GM21447 (cell line): Measurements from ENCODE around the gene ESAM.

ENCODE experiments used
- ATAC-seq: cut with Tn5 transposase; IDR thresholded peaks from one replicate; pipeline ENCODE4 v1.9.1; 2021; ENCODE audit not compliant: unreplicated experiment

ESAM gene

DNA sequence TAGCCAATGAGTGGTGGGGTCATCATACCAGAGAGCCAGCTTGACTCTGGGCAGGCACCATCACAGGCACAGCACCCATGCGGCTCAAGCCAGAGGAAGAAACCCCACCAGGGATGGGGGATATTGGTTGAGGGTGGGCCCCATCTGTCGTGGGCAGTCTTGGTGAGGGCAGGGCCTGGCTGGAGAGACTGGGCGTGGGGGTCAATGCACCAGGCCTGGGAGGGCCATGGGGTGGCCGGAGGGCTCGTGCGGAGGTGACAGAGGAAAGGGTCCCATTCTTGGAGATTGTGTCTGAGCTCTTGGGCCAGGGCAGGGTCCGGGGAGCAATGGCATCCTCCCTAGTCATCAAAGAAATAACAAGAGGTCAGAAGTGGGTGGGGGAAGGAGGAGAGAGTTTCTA is 8.5 kb downstream of the ESAM start:
- ATAC-seq = no peak

DNA sequence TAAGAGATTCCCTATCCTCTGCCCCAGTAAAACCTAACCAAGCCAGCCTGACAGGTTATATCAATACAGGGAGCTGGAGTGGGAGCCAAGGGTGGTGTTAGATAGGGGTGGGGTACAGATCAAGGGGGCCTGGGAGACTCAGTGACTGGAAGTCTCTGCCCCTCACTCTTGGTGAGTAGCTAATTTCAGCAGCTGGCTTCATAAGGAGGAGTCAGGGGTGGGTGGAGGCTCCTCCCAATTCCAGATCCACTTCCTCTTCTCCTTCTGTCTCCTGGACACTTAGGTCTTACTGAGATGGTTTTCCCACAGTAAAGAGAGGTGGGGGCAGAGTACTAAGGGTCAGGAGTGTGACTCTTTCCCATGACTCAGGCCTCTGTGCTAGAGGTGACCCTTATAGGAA is 8.9 kb downstream of the ESAM start:
- ATAC-seq = no peak

DNA sequence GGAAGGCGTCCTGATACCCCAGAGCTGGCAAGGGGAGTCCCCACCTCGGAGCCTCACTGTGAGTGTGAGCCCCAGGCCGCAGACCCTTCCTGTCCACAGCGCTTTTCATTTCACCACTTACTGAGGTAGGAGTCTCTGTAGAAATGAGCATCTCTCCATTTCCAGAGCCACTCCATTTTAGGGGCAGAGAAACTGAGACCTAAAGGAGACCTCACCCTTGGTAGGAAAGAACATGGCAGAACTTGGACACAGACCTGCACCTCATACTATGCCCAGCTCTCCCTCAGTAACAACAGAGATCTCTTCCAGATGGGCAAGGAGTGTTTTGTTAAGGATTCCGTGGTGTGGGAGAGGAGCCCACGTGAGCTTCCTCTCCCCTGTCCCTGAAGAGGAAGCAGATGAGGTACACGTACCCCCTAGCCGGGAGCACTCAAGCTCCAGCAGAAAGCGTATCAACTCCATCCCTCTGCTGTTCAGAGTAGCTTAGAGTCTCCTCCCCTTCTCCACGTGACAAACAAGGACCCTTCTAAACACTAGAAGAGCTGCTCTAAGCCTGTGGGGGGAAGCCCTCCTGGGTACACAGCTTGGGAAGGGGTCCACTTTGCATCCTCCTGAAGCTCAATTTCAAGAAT is 9.5 kb downstream of the ESAM start:
- no peak for ATAC-seq

DNA sequence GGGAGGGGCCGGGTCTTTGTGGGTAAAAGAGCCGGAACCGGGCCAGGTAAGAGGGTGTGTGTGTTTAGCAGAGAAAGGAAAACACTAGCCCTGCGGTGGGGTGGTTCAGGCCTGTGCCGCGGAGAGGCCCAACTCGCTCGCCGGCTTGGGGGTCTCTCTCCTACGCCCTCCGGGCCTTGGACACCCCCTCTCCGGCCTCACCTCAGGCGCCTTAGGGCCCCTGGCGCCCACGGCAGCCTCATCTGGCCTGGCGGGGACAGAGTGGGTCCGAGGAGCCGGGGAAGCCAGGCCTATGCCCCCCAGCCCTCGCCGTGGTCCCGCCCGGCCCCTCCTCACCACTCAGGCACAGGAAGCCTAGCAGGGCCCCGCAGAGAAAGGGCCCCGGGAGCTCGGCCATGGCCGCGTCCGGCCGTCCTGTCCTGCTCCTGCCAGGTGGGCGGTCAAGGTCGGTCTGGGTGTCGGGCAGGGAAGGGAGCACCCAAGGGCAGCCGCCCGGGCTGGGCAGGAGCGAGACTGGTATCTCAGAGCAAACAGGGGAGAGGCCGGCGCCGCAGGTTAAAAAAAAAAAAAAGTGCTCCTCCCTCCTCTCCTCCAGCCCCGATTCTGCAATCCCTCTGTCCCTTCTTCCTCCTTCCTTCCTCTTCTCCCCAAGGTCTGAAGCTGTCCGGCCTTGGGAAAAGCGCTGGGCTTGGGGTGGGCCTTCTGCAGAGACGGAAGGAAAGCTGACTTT is 10.2 kb downstream of the ESAM start, which contains the start of gene VSIG2:
Gene VSIG2 (minus strand): TSS at position 515 of the 730 bp plus-strand sequence. CDS start 118 bp downstream, at position 397.
- no peak for ATAC-seq

DNA sequence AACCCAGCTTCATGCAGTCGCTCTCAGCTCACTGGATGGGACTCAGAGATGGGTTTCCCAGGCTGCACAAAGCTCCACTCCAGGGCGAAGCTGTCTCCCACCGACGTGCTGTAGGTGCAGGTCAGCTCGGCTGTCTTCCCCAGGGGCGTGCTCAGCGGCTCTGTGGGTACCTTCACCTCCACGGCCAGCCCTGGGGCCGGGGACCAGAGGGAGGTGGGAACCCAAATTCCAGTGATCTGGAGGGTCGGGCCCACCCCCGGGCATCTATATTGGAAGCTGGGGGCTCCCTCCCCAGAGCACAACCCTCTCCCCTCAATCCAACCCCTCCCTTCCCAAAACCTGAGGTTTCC is 10.7 kb downstream of the ESAM start:
- no peak for ATAC-seq

DNA sequence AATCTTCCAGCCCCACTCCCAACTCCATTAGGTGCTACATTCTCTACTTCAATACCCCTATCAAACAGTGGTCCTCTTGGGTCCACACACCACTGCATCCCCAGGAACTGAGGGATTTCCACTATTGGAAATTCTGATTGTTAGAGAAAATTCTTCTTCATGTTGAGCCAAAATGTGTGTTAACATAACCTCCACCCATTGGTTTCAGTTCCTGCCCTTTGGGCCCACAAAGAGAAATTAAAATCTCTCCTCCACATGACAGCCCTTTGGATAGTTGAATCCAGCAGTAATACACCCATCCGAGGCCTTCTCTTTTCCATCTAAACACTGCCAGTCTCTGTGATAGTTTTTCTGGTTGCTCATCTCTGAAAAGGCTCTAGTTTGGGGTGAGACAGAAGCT is 12.2 kb downstream of the ESAM start:
- ATAC-seq = no peak

DNA sequence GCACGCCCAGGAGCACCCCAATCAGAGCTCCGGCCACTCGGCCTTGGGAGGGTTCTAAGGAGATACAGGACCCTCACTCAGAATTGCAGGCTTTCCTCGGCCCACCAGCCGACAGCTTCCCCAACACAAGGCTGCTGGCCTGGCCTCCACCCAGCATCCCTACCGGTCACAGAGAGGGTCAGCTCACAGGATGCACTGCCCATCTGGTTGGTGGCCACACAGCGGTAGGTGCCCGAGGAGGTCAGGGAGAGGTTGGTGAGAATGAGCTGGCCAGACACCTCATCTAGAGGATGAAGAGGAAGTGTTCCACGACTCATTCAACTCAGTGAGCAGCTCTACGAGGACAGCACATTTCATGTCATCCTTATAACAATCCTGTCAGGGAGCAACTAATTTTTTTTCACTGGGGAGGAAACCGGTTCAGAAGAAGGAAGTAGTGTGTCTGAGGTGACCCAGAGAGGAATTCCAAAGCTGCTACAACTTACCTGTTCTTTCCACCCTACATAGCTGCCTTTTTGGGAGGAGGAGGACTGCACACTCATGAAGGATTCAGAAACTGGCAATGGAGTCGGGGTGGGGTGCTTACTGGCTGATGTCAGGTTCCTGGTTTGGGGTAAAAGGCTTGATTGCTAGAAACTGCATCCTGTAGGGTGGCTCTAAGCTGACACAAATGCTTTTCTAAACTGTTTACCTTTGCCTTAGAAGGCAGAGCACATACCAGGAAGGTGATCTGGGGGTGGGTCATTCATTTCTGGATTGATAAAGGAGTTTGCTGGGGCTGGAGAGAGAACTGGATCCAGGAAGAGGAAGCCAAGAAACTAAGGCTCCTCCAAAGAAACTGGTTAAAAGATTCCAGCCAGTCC is 13.4 kb downstream of the ESAM start:
- ATAC-seq = no peak

DNA sequence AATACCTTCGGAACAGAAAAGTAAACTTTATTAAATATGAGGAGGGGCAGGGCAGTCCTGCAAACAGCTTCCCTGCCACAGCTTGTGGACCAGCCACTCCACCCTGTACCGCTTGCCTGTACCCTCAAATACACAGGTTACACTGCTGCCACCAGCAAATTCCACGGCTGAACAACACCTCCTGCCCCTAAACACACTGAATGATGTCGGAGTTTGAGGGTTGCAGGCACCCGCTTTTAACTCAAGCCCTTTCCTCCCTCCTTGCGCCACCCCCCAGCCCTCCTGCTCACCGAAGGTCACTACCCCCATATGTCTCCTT is 14.0 kb downstream of the ESAM start:
- no peak for ATAC-seq

DNA sequence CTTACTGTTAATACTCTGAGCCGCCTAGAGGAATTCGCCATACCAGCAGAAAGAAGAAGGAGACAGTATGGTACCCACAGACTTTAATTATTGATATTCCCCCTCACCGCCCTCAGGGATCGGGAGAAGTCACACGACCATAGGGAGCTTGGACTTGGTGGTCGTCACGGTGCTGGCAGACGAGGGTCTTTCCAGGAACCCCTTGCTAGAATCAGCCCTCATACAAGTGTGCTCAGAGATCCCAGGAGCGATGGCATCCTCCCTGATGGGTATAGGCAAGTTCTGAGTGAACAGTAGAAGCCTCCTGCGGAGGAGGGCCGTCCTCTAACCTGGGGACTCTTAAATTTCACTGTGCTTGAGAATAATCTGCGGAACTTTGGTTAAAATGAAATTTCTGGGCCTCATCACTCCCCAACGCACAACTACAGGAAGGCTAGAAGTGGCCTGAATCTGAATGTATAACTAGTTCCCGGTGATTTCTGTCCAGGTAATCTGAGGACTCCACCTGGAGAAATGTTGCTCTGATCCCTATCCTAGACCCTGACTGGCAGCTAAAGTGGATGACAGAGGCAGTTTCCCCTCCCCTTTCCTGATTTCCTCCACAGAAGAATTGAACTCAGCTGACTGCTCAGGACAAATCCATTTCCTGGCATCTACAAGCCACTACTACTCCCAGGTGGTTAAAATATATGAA is 14.5 kb downstream of the ESAM start:
- ATAC-seq = no peak

DNA sequence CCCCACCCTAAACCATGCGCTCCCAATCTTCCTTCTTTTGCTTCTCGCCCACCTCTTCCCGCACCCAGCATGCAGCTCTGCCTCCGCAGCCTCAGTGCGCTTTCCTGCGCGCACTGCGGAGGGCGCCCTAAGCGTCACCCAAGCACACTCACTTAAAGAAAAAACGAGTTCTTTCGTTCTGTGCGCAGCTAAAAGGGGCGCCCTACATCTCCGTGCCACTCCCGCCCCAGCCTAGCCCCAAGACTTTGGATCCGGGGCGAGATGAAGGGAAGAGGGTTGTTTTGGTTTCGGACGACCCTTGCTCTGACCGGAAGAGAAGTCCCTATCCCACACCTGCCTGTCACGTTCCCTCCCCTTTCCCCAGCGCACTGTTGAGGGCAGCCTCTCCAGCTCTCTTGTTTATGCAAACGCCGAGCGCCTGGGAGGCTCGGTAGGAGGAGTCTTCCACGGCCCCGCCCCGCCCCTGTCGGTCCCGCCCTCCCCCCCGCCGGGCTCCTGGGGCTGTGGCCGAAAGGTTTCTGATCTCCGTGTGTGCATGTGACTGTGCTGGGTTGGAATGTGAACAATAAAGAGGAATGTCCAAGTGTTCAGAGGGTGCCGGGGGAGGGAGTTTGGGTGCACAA is 15.4 kb downstream of the ESAM start:
- ATAC-seq = peak; percentile 91

DNA sequence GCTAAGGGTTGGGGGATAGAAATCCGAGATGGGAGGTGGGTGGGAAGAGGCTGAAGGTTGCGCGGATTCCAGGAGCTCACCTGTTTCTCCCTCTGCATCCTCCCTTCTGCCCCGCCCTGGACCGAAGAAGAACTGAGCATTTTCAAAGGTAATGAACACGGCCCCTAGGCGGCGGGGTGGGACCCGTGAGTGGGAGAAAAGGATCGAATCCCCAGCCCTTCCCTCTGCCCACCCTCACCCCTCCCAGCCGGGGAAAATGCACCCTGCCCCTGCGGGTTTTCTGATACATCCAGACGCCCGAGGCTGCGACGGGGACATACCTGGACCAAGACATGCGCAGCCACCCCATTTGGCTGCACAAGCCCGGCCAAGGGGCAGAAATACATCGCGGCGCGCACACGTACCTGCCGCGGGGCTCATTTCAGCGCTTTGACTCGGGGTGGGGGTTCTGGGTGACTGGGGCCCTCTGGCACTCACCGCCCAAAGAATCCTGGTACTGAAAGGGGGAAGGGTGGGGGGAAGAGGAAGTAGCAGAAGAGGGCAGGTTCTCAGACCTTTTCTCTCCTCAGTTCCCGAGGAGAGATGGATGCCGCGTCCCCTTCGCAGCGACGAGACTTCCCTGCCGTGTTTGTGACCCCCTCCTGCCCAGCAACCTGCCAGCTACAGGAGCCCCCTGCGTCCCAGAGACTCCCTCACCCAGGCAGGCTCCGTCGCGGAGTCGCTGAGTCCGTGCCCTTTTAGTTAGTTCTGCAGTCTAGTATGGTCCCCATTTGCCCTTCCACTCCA is 16.1 kb downstream of the ESAM start:
- peak; percentile 28 for ATAC-seq

DNA sequence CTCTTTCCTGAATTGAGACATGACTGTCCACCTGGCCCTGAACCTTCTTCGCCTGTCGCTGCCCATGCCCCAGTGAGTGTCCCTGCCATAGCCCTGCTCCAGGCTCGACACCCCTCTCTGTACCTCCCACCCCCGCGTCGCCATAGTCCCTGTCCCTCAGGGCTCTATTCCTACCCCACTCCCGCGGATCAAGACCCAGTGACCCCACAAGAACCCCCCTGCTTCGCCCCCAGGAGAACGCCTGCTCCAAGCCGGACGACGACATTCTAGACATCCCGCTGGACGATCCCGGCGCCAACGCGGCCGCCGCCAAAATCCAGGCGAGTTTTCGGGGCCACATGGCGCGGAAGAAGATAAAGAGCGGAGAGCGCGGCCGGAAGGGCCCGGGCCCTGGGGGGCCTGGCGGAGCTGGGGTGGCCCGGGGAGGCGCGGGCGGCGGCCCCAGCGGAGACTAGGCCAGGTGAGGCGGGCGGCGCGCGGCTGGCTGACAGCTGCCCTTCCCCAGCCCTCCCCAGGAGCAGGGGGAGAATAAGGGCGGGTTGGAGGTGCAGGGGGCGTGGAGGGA is 16.7 kb downstream of the ESAM start:
- ATAC-seq = no peak

DNA sequence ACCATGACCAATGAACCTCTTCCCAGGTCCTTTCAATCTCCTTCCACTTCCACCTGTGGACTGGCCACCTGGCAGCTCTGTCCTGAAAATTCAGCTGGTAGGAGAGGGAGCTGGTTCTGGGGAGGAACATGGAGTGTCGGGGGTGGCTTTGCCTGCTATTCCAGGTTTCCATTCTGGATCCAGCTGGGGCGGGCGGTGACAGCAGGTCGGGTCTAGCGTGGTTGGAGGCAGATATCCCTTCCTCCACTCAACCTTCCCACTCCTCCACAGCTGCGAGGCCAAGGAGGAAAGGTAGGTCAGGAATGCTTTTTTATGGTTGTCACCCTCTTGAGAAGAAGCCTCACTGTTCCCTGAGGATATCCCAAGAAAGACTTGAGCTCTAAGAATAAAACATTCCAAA is 19.0 kb downstream of the ESAM start:
- no peak for ATAC-seq

DNA sequence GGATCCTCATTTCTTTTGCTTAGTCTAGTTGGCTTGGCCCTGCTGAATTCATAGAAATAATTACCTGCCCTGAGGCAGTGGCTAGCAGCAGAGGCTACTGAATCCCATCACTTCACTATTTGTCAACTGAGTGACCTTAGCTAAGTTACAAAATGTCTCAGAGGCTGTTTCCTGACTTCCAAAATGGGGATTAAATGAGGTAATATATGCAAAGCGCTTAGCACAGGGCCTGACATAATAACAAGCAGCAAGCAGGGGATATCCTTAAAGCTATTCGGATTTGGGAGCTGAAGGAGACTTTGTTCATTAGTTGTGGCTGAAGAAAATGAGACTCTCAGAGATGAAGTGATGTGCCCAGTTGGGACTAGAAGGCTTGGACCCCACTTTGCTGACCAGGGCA is 19.5 kb downstream of the ESAM start:
- ATAC-seq = no peak

DNA sequence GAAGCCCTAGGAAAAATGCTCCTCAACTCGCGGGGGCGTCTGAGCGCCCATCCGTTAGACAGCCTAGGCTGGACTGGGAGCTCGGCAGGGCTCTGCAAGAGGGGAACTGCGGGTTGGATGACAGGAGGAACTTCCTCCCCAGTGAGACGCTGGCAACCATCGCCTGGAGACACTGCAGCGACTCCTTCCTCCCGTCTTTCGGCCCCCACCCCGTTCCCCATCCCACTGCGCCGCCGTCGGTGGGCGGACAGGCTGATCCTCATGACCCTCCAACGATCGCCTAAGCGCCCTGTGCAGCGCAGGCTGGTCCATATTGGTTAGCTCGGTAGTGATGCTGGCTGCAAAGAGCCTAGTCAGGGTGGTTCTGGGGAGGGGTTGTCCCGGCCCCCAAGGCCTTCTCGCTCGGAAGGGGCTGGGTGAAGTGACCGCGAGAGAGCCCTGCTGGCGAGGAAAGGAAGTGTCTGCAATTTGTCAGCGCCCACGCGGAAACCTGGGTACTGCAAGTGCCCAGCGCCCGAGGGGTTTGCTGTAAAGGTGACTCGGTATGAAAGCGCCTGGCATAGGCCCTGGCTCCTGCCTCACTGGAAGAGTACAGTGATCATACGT is 21.7 kb downstream of the ESAM start:
- peak; percentile 46 for ATAC-seq

DNA sequence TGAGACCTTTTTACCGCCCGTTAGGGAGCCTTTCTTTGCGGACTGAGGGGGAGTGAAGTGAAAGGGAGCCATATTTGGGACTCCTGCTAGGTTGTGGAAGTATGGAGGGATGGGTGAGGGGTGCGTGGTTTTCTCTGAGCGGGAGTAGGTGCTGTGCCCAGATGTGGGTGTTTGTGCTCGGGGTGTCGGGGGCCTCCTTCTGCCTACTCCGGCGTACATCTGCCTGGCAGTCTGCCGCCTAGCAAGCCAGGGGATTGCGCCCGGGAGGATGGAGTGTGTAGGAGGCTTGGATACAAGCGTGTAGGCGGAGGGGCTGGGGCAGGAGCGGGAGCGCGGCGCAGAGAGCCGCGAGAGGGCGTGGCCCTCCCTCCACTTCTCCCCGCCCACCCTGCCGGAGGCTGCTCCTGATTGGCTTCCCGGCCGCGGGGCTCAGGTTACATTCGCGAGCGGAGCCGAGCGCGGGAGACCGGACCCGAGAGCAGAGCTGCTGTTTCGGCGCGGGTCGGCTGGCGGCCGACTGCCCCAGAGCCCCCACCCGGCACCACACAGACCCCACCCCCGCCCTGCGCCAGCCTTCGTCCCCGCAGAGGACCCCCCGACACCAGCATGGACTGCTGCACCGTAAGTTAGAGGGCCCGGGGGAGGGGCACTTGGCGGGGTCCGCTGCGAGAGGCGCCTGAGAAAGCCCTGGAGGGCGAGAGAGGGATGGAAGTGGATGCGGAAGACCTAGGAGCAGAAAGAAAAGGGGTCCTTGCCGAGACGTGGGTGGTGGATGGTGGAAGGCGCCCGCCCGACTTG is 22.4 kb downstream of the ESAM start, which contains the start of gene NRGN:
Gene NRGN (plus strand): TSS at position 464 of the 798 bp plus-strand sequence. CDS start 143 bp downstream, at position 607.
- peak; percentile 95 for ATAC-seq

DNA sequence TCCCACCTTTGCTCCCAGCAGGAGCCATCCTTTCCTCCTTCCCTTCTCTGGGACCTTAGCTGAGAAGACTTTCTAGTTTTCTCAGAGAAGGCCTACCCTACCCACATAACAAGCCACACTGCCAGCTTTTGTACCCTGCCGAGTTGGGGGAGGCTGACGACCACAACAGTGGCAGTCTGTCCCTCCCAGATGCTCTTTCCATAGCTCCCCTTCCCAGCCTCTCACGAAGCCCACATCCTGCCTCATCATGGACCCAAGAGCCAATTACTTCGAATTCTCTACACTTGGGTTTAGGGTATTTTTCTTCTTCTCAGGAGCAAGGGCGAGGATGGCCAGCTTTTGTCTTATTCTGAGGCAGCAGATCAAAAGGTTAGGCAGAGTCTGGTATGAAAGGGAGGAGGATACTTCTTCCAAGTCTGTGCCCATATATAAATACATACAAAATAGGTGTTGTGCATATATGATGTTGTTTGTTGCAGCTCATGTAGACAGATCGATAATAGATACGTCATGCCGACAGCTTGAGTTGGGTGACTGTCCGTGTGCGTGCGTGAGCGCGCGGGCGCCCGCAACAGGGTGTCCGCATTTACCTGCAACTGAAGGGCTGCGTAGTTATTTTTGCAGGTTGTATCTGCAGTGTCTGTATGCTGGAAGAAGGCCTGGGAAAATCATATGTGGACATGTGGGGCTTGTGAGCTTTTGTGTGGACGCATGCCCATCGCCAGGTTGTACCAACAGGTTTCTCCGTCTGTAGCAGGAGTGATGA is 23.2 kb downstream of the ESAM start:
- ATAC-seq = no peak
